ENCODE results near the gene KIDINS220.

DNA sequence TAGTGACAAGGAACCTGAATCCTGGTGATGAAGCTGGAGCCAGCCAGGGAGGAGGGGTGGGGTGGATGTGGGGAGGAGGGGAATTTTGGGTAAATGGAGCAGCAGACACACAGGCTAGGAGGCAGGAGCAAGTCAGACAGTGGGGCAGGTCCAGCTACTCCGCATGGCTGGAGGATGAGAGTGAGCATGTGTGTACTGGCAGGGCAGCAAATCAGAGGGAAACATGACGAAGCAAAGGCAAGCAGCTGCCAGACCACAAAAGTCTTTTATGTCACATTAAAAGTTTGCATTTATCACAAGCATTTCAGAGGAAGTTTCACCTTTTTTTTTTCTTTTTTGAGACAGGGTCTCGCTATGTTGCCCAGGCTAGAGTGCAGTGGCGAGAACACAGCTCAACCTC, 11.9 kb upstream of the KIDINS220 start:
- TF ChIP-seq, protein P1, sequence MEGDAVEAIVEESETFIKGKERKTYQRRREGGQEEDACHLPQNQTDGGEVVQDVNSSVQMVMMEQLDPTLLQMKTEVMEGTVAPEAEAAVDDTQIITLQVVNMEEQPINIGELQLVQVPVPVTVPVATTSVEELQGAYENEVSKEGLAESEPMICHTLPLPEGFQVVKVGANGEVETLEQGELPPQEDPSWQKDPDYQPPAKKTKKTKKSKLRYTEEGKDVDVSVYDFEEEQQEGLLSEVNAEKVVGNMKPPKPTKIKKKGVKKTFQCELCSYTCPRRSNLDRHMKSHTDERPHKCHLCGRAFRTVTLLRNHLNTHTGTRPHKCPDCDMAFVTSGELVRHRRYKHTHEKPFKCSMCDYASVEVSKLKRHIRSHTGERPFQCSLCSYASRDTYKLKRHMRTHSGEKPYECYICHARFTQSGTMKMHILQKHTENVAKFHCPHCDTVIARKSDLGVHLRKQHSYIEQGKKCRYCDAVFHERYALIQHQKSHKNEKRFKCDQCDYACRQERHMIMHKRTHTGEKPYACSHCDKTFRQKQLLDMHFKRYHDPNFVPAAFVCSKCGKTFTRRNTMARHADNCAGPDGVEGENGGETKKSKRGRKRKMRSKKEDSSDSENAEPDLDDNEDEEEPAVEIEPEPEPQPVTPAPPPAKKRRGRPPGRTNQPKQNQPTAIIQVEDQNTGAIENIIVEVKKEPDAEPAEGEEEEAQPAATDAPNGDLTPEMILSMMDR (conservative IDR thresholded peaks at IDR 0.05 in 1 of 2, IDR thresholded peaks at IDR 0.05 in 1 of 2; ENCODE audit: low read depth in 1 of 2, low read length in 2 of 2) = no peak
- no peak for TF ChIP-seq EZH2 (IDR thresholded peaks at IDR 0.05; ENCODE audit: low read length, missing control alignments)
